Endothelial cell of umbilical vein (primary cell): ENCODE measurements around the gene TMCO2.
"Not testable (repeated sequence)": the region's sequence is repeated elsewhere in the genome, so short reads cannot be mapped to it uniquely, and the experiment has no call there.

Experiments
- CTCF ChIP-seq, 2 donors: IDR thresholded peaks; 1 replicate in 1 of 2; 2 replicates in 1 of 2; pipeline ENCODE4 v1.5.1; 2011; ENCODE audit warnings: low read length in 2 of 2, mild to moderate bottlenecking in 2 of 2, moderate library complexity in 2 of 2, control low read depth in 1 of 2, inconsistent platforms in 1 of 2, low read depth in 1 of 2; ENCODE audit not compliant: insufficient read depth in 1 of 2; ENCODE audit errors: extremely low read depth in 1 of 2
- POLR2AphosphoS5 ChIP-seq: IDR thresholded peaks from 2 replicates; pipeline ENCODE4 v1.6.1; 2012; ENCODE audit warnings: low read depth, mild to moderate bottlenecking, control low read depth, low read length, moderate library complexity; ENCODE audit not compliant: insufficient read depth

DNA sequence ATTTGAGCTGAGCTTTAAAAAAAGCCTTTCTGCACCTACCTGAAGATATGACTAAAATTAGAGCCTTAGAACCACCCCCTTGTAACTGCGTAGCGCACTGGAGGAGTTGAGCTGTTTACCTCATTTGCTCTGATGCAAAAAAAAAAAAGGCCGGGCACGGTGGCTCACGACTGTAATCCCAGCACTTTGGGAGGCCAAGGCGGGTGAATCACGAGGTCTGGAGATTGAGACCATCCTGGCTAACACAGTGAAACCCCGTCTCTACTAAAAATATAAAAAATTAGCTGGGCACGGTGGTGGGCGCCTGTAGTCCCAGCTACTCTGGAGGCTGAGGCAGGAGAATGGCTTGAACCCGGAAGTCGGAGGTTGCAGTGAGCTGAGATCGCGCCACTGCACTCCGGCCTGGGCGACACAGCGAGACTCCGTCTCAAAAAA is 26.2 kb upstream of the TMCO2 start:
- not testable (repeated sequence) for TF ChIP-seq CTCF (IDR thresholded peaks at IDR 0.05; ENCODE audit: extremely low read depth in 1 of 2, insufficient read depth in 1 of 2, low read depth in 1 of 2, low read length in 2 of 2); POLR2AphosphoS5
